ENCODE results near the gene PRKAA2.

PRKAA2 gene

GRCh38 chr1:56754708-56755479 lies 109.8 kb downstream of the PRKAA2 start (continued):
- TF ChIP-seq ZNF280C (tag by site-specific recombination; IDR thresholded peaks at IDR 0.05): no peak
- TF ChIP-seq ZBTB8A (tag by site-specific recombination; IDR thresholded peaks at IDR 0.05): no peak
- TF ChIP-seq ZNF433 (tag by site-specific recombination; IDR thresholded peaks at IDR 0.05; ENCODE audit: low read depth): no peak
- TF ChIP-seq EGR2 (tag by site-specific recombination; IDR thresholded peaks at IDR 0.05; ENCODE audit: low read depth): no peak
- TF ChIP-seq ZFP41 (tag by site-specific recombination; IDR thresholded peaks at IDR 0.05; ENCODE audit: borderline replicate concordance): no peak
- TF ChIP-seq ZNF701 (tag by site-specific recombination; IDR thresholded peaks at IDR 0.05): no peak
- TF ChIP-seq ZNF510 (tag by site-specific recombination; IDR thresholded peaks at IDR 0.05; ENCODE audit: insufficient replicate concordance): no peak
- no peak for TF ChIP-seq REST (tag by site-specific recombination; IDR thresholded peaks at IDR 0.05)
- TF ChIP-seq ZNF354C (tag by site-specific recombination; IDR thresholded peaks at IDR 0.05; ENCODE audit: borderline replicate concordance, low read depth): no peak
- TF ChIP-seq BCL11A (tag by site-specific recombination; IDR thresholded peaks at IDR 0.05; ENCODE audit: low read depth): no peak

GRCh38 chr1:56755911-56756310 lies 110.8 kb downstream of the PRKAA2 start:
- TF ChIP-seq ZFP41 (tag by site-specific recombination; IDR thresholded peaks at IDR 0.05; ENCODE audit: borderline replicate concordance) (no peak), ZNF138 (tag by site-specific recombination; IDR thresholded peaks at IDR 0.05; ENCODE audit: borderline replicate concordance) (no peak), ZNF624 (tag by site-specific recombination; IDR thresholded peaks at IDR 0.05) (no peak), BCL6B (tag by site-specific recombination; IDR thresholded peaks at IDR 0.05) (no peak), KLF10 (tag by site-specific recombination; IDR thresholded peaks at IDR 0.05) (no peak), ATF2 (tag by site-specific recombination; IDR thresholded peaks at IDR 0.05; ENCODE audit: low read depth) (no peak), ZNF423 (tag by site-specific recombination; IDR thresholded peaks at IDR 0.05) (no peak), ZNF132 (tag by site-specific recombination; IDR thresholded peaks at IDR 0.05; ENCODE audit: borderline replicate concordance) (no peak), ZEB2 (tag by site-specific recombination; IDR thresholded peaks at IDR 0.05) (no peak), ZNF664 (tag by site-specific recombination; IDR thresholded peaks at IDR 0.05) (no peak)
- CTCF ChIA-PET: interaction anchor here (1.3 to 2.2 kb wide), 2 partner anchors 48 to 65 kb away, joined by 4 to 6 read pairs; no protein-coding TSS in a partner anchor
- H3K36me3 ChIP-seq (ENCODE audit: control insufficient read depth in 2 of 2, insufficient read depth in 1 of 2, low read length in 2 of 2): no peaks in the 10 kb centered on the region
- no peaks in the 10 kb centered on the region for H3K9me3 ChIP-seq (ENCODE audit: control insufficient read depth, insufficient read depth, low read depth, low read length)
- H3K4me3 ChIP-seq (ENCODE audit: low read depth, low read length): no peak overlapping the region
- POLR2A ChIA-PET: no interaction called here
- H3K27ac ChIP-seq (ENCODE audit: extremely low read depth, low read depth, low read length): no peak overlapping the region
- H3K4me1 ChIP-seq (ENCODE audit: control insufficient read depth, insufficient read depth, low read length): no peaks in the 10 kb centered on the region
